Measurements from ENCODE around the gene LRP4.

- no peak for TF ChIP-seq EP300 (IDR thresholded peaks at IDR 0.05)
- no peak for TF ChIP-seq CTCF (IDR thresholded peaks at IDR 0.05)
Measured at GRCh38 chr11:46899501-46900025, 18.8 kb downstream of the LRP4 start.
